GM19452 (cell line): ENCODE data around the gene CADM2.

ENCODE experiments used
- ATAC-seq: cut with Tn5 transposase; IDR thresholded peaks from one replicate; pipeline ENCODE4 v1.9.1; 2021; ENCODE audit not compliant: unreplicated experiment

Gene CADM2

GRCh38 chr3:85182975-85183752 lies 224.4 kb downstream of the CADM2 start:
- ATAC-seq, result no peak

GRCh38 chr3:85185495-85185894 lies 226.7 kb downstream of the CADM2 start:
- no peak for ATAC-seq

GRCh38 chr3:85189731-85190130 lies 230.9 kb downstream of the CADM2 start:
- no peak for ATAC-seq

- ATAC-seq, result no peak
Observed at GRCh38 chr3:85193565-85193964, 234.8 kb downstream of the CADM2 start.

- no peak for ATAC-seq
Observed at GRCh38 chr3:85208650-85209049, 249.9 kb downstream of the CADM2 start.

GRCh38 chr3:85210540-85210939 lies 251.8 kb downstream of the CADM2 start:
- no peak for ATAC-seq

- ATAC-seq, result no peak
Observed at GRCh38 chr3:85228966-85229365, 270.2 kb downstream of the CADM2 start.

- ATAC-seq, result no peak
Observed at GRCh38 chr3:85244091-85244490, 285.3 kb downstream of the CADM2 start.

GRCh38 chr3:85244519-85244918 lies 285.7 kb downstream of the CADM2 start:
- no peak for ATAC-seq

GRCh38 chr3:85251766-85252165 lies 293.0 kb downstream of the CADM2 start:
- ATAC-seq, result no peak

GRCh38 chr3:85252686-85253085 lies 293.9 kb downstream of the CADM2 start:
- no peak for ATAC-seq

GRCh38 chr3:85254738-85255137 lies 295.9 kb downstream of the CADM2 start:
- ATAC-seq, result no peak

- ATAC-seq, result no peak
Observed at GRCh38 chr3:85255949-85256348, 297.2 kb downstream of the CADM2 start.

- no peak for ATAC-seq
Observed at GRCh38 chr3:85258326-85258725, 299.5 kb downstream of the CADM2 start.

GRCh38 chr3:85258819-85259218 lies 300.0 kb downstream of the CADM2 start:
- ATAC-seq, result no peak

GRCh38 chr3:85259748-85260147 lies 301.0 kb downstream of the CADM2 start:
- ATAC-seq, result no peak

GRCh38 chr3:85264381-85264780 lies 305.6 kb downstream of the CADM2 start:
- no peak for ATAC-seq

GRCh38 chr3:85270488-85270887 lies 311.7 kb downstream of the CADM2 start:
- no peak for ATAC-seq

- no peak for ATAC-seq
Observed at GRCh38 chr3:85271911-85272310, 313.1 kb downstream of the CADM2 start.

GRCh38 chr3:85288257-85288656 lies 329.5 kb downstream of the CADM2 start:
- no peak for ATAC-seq

- no peak for ATAC-seq
Observed at GRCh38 chr3:85297291-85297690, 338.5 kb downstream of the CADM2 start.

- no peak for ATAC-seq
Observed at GRCh38 chr3:85298032-85298431, 339.2 kb downstream of the CADM2 start.

GRCh38 chr3:85303156-85303555 lies 344.4 kb downstream of the CADM2 start:
- no peak for ATAC-seq
